ENCODE results near the gene FANCC. TPM values are rescaled to one million over a fixed set of nuclear protein-coding genes. Genes with fewer than 3 reads are reported as not detected.
"Not testable (repeated sequence)": the region's sequence is repeated elsewhere in the genome, so short reads cannot be mapped to it uniquely, and the experiment has no call there.

Gene FANCC
- total and polyA plus RNA-seq, 2 of the 13 experiments (the other 11 are each of a cell fraction or from before 2014, with no cell fraction given) = 7.4 to 8.6 TPM

DNA sequence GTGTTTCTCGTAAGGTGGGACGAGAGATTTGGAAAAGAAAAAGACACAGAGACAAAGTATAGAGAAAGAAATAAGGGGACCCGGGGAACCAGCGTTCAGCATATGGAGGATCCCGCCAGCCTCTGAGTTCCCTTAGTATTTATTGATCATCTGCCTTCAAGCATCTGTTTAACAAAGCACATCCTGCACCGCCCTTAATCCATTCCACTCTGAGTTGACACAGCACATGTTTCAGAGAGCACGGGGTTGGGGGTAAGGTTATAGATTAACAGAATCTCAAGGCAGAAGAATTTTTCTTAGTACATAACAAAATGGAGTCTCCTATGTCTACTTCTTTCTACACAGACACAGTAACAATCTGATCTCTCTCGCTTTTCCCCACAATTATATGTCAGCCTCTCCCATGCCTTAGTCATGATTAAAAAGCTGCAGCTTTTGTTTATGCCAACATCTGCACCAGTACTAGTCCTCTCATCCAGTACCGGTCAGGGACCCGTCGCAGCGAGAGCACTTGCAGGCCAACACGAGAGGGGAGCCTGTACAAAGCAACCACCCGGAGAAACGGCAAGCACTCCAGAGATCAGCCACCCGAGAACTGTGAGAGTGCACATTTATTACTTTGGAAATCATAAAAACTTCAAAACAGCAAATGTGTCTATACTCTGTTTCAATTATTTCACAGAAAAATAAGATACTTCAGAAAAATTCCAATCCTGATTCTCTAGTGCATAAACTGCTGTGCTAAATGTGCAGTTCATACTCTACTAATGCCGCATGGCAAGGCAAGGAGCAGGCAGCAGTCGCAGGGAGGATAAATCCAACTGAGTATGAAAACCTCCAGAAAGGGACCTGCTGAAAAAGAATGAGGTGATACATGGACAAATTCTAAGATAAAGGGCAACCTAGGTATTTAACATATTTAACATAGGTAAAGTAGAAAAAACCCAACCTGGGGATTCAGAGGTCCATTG, 47.4 kb downstream of the FANCC start:
- BruUV-seq (replicated peaks) = TSS peak; percentile 94
- Histone ChIP-seq H3K4me3 (replicated peaks in 1 of 3; ENCODE audit: insufficient read depth in 1 of 3, low read depth in 2 of 3, low read length in 3 of 3) (peak overlapping the region; percentile 27 to 53 (median 33); a peak in 4 of 6 replicates), H2AFZ (ENCODE audit: low read length) (peak overlapping the region; percentile 70), H3K27ac (ENCODE audit: extremely low read length, insufficient read depth, low read length) (peak overlapping the region; percentile 94), H3K79me2 (ENCODE audit: insufficient read depth, low read length) (peaks cover 15% of the 10 kb centered on the region), H3K9ac (ENCODE audit: insufficient read depth, low read depth, low read length) (peak overlapping the region; percentile 70), H3K4me2 (ENCODE audit: low read depth, low read length) (peak overlapping the region; percentile 72), H3K4me1 (ENCODE audit: insufficient read depth, low read length) (peaks cover 43% of the 10 kb centered on the region)
- FAIRE-seq (peak; percentile 8), ATAC-seq (peak; percentile 91), DNase-seq (ENCODE audit: low spot score) (peak; percentile 79)
- H3K36me3 ChIP-seq (replicated peaks in 1 of 2; ENCODE audit: control insufficient read depth in 1 of 2, insufficient read depth in 2 of 2, low read length in 2 of 2); H3K9me3 ChIP-seq (ENCODE audit: low read length); CTCF ChIA-PET (ENCODE audit: low intra/inter-chr PET ratio, low total read pairs); POLR2A ChIA-PET; in situ Hi-C loops (cut with HindIII; ENCODE audit: extremely low pct_ligation_motif_present, low pct_unique_long_range_greater_than_20kb); H4K20me1 ChIP-seq (ENCODE audit: insufficient read depth, low read length); H3K27me3 ChIP-seq (ENCODE audit: control insufficient read depth in 1 of 2, insufficient read depth in 2 of 2, low read length in 2 of 2): not testable (repeated sequence)
- intact Hi-C loops (cut with micrococcal nuclease; ENCODE audit: unreplicated experiment) = loop anchor here (2.0 kb wide), 1 partner anchor 47 kb away; the partner anchor contains the start of gene FANCC
- 12% methylated on average over 18 of the region's 18 CpGs for WGBS (ENCODE audit: low lambda C conversion rate)
- TF ChIP-seq, protein P1, sequence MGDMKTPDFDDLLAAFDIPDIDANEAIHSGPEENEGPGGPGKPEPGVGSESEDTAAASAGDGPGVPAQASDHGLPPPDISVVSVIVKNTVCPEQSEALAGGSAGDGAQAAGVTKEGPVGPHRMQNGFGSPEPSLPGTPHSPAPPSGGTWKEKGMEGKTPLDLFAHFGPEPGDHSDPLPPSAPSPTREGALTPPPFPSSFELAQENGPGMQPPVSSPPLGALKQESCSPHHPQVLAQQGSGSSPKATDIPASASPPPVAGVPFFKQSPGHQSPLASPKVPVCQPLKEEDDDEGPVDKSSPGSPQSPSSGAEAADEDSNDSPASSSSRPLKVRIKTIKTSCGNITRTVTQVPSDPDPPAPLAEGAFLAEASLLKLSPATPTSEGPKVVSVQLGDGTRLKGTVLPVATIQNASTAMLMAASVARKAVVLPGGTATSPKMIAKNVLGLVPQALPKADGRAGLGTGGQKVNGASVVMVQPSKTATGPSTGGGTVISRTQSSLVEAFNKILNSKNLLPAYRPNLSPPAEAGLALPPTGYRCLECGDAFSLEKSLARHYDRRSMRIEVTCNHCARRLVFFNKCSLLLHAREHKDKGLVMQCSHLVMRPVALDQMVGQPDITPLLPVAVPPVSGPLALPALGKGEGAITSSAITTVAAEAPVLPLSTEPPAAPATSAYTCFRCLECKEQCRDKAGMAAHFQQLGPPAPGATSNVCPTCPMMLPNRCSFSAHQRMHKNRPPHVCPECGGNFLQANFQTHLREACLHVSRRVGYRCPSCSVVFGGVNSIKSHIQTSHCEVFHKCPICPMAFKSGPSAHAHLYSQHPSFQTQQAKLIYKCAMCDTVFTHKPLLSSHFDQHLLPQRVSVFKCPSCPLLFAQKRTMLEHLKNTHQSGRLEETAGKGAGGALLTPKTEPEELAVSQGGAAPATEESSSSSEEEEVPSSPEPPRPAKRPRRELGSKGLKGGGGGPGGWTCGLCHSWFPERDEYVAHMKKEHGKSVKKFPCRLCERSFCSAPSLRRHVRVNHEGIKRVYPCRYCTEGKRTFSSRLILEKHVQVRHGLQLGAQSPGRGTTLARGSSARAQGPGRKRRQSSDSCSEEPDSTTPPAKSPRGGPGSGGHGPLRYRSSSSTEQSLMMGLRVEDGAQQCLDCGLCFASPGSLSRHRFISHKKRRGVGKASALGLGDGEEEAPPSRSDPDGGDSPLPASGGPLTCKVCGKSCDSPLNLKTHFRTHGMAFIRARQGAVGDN (CRISPR knock-in tag; IDR thresholded peaks at IDR 0.05) = peak; percentile 74
- TF ChIP-seq SP5 (CRISPR knock-in tag; IDR thresholded peaks at IDR 0.05; ENCODE audit: borderline replicate concordance, low read depth) (peak; percentile 83), POLR2AphosphoS5 (IDR thresholded peaks at IDR 0.05; ENCODE audit: low read depth, low read length) (peak; percentile 22; the same call in 1 of the 2 replicates), HDAC2 (CRISPR knock-in tag; IDR thresholded peaks at IDR 0.05) (peak; percentile 53; the same call in 1 of the 2 replicates), KDM5A (IDR thresholded peaks at IDR 0.05; ENCODE audit: borderline replicate concordance, low read length) (peak; percentile 32; the same call in 1 of the 2 replicates), STAG1 (CRISPR knock-in tag; IDR thresholded peaks at IDR 0.05) (0 out of 2 replicates have a peak, but pooled peaks have one; percentile 17), ZNF430 (CRISPR knock-in tag; IDR thresholded peaks at IDR 0.05) (0 out of 2 replicates have a peak, but pooled peaks have one; percentile 48), ZNF589 (CRISPR knock-in tag; conservative IDR thresholded peaks at IDR 0.05) (0 out of 2 replicates have a peak, but pooled peaks have one; percentile 37)
- TF ChIP-seq, protein P2, sequence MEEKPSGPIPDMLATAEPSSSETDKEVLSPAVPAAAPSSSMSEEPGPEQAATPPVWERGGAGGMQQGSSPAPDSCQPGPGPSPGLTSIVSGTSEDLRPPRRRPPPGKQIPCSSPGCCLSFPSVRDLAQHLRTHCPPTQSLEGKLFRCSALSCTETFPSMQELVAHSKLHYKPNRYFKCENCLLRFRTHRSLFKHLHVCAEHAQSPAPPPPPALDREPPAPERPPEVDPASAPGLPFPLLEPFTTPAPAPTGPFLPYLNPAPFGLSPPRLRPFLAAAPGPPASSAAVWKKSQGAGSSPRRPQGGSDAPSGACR (CRISPR knock-in tag; IDR thresholded peaks at IDR 0.05) = 0 out of 2 replicates have a peak, but pooled peaks have one; percentile 36
- TF ChIP-seq, protein P3, sequence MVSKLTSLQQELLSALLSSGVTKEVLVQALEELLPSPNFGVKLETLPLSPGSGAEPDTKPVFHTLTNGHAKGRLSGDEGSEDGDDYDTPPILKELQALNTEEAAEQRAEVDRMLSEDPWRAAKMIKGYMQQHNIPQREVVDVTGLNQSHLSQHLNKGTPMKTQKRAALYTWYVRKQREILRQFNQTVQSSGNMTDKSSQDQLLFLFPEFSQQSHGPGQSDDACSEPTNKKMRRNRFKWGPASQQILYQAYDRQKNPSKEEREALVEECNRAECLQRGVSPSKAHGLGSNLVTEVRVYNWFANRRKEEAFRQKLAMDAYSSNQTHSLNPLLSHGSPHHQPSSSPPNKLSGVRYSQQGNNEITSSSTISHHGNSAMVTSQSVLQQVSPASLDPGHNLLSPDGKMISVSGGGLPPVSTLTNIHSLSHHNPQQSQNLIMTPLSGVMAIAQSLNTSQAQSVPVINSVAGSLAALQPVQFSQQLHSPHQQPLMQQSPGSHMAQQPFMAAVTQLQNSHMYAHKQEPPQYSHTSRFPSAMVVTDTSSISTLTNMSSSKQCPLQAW (CRISPR knock-in tag; IDR thresholded peaks at IDR 0.05) = peak; percentile 65; the same call in 1 of the 2 replicates
- TF ChIP-seq, protein P4, sequence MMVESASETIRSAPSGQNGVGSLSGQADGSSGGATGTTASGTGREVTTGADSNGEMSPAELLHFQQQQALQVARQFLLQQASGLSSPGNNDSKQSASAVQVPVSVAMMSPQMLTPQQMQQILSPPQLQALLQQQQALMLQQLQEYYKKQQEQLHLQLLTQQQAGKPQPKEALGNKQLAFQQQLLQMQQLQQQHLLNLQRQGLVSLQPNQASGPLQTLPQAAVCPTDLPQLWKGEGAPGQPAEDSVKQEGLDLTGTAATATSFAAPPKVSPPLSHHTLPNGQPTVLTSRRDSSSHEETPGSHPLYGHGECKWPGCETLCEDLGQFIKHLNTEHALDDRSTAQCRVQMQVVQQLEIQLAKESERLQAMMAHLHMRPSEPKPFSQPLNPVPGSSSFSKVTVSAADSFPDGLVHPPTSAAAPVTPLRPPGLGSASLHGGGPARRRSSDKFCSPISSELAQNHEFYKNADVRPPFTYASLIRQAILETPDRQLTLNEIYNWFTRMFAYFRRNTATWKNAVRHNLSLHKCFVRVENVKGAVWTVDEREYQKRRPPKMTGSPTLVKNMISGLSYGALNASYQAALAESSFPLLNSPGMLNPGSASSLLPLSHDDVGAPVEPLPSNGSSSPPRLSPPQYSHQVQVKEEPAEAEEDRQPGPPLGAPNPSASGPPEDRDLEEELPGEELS (CRISPR knock-in tag; IDR thresholded peaks at IDR 0.05) = peak; percentile 39; the same call in 1 of the 2 replicates
